ENCODE measurements around the gene PRKN.

DNA sequence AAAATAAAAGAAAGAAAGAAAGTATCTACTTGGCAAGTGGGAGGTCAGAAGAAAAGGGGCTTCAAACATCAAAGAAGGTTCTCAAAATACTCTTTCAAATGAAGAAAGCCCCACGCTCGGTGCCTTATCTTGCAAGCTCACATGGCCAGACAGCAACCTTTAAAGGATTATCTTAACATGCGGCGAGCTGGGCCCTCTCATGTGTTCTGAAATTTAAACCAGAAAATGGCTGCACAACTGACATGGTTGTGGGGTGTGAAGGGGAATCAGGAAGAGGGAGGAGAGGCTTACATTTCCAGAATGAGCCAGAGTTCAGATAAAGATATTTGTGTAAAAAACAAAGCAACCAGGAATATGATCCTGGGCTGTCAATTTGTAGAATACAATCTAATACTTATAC is 363.1 kb downstream of the PRKN start:
- TF ChIP-seq, protein P1, sequence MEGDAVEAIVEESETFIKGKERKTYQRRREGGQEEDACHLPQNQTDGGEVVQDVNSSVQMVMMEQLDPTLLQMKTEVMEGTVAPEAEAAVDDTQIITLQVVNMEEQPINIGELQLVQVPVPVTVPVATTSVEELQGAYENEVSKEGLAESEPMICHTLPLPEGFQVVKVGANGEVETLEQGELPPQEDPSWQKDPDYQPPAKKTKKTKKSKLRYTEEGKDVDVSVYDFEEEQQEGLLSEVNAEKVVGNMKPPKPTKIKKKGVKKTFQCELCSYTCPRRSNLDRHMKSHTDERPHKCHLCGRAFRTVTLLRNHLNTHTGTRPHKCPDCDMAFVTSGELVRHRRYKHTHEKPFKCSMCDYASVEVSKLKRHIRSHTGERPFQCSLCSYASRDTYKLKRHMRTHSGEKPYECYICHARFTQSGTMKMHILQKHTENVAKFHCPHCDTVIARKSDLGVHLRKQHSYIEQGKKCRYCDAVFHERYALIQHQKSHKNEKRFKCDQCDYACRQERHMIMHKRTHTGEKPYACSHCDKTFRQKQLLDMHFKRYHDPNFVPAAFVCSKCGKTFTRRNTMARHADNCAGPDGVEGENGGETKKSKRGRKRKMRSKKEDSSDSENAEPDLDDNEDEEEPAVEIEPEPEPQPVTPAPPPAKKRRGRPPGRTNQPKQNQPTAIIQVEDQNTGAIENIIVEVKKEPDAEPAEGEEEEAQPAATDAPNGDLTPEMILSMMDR (conservative IDR thresholded peaks at IDR 0.05), result no peak
- TF ChIP-seq ZFX (IDR thresholded peaks at IDR 0.05), result no peak

Measured in C4-2B (cell line).